K562 (cell line): Measurements from ENCODE around the gene SERF2. TPM values are rescaled to one million over a fixed set of nuclear protein-coding genes. Genes with fewer than 3 reads are reported as not detected.

Source experiments
- CREB3L1 ChIP-seq: fragments of 450-650 bp; IDR thresholded peaks from 2 replicates; pipeline ENCODE4 v1.6.1; 2014; ENCODE audit warnings: low read depth, mild to moderate bottlenecking, moderate library complexity, borderline replicate concordance
- CREB5 ChIP-seq: fragments of 250-450 bp; sonication (Bioruptor Pico); IDR thresholded peaks from 2 replicates; pipeline ENCODE4 v1.5.0; 2020; ENCODE audit warnings: mild to moderate bottlenecking
- E4F1 ChIP-seq: fragments of 250-450 bp; sonication (Bioruptor Pico); IDR thresholded peaks from 2 replicates; pipeline ENCODE4 v1.5.0; 2021; ENCODE audit warnings: mild to moderate bottlenecking, borderline replicate concordance
- HINFP ChIP-seq: fragments of 450-650 bp; conservative IDR thresholded peaks from 2 replicates; pipeline ENCODE4 v1.6.1; 2016; ENCODE audit warnings: missing genetic modification characterization, low read depth, mild to moderate bottlenecking, control low read depth, missing compliant biosample characterization
- HMG20A ChIP-seq: fragments of 450-650 bp; formaldehyde crosslinking; conservative IDR thresholded peaks from 2 replicates; pipeline ENCODE4 v1.4.0; 2020; ENCODE audit warnings: mild to moderate bottlenecking, mixed read lengths
- KLF16 ChIP-seq: IDR thresholded peaks from 2 replicates; pipeline ENCODE4 v1.6.1; 2016; ENCODE audit warnings: antibody characterized with exemption
- MEIS2 ChIP-seq: fragments of 450-650 bp; IDR thresholded peaks from 2 replicates; pipeline ENCODE4 v1.6.1; 2014; ENCODE audit warnings: mild to moderate bottlenecking; ENCODE audit not compliant: partially characterized antibody
- NR2C2 ChIP-seq, 2 experiments: fragments of 200-800 bp in 1 of 2; sonication (Bioruptor generic) in 1 of 2; sonication (generic) in 1 of 2; formaldehyde crosslinking in 1 of 2; IDR thresholded peaks; 2 replicates each; pipeline versions ENCODE4 v1.6.1 to v1.8.0; 2016 to 2022; ENCODE audit warnings: mild to moderate bottlenecking in 1 of 2, missing compliant biosample characterization in 1 of 2, missing genetic modification characterization in 1 of 2, missing genetic modification reagents in 1 of 2
- TCF7 ChIP-seq: sonication (generic); IDR thresholded peaks from 2 replicates; pipeline ENCODE4 v1.6.1; 2016; ENCODE audit warnings: antibody characterized with exemption, borderline replicate concordance
- ZNF445 ChIP-seq: fragments of 250-450 bp; sonication (Bioruptor Pico); IDR thresholded peaks from 2 replicates; pipeline ENCODE4 v1.4.0; 2020; ENCODE audit warnings: low read depth, mild to moderate bottlenecking, moderate library complexity
- polyA plus RNA-seq, 8 experiments: library from polyadenylated mRNA; depleted of rRNA in 4 of 8; stranded (reverse) in 5 of 8; unstranded in 3 of 8; fragments of >200 nt; fragmentation: Nextera tagmentation in 2 of 8; fragmentation: Illumina TruSeq in 1 of 8; extraction: Ambion mirVana in 2 of 8; extraction: Trizol in 1 of 8; gene quantifications; 2 replicates each; pipeline versions ENCODE4 v1.2.1 to v1.2.3, GENCODE V29; 2011 to 2014; ENCODE audit warnings: inconsistent platforms in 1 of 8, missing spikeins in 1 of 8
- total RNA-seq, 7 experiments: library from RNA; depleted of rRNA in 6 of 7; stranded (reverse); fragments of >200 nt in 6 of 7; fragmentation: Illumina TruSeq in 2 of 7; extraction: Trizol in 2 of 7; gene quantifications; 2 replicates each; pipeline versions ENCODE4 v1.2.1 to v1.2.3, GENCODE V29; 2011 to 2021; ENCODE audit warnings: low replicate concordance in 1 of 7
- TF ChIP-seq, protein P1 (sequence below): sonication (generic); formaldehyde crosslinking; IDR thresholded peaks from 2 replicates; pipeline ENCODE4 v1.9.0; 2022; ENCODE audit warnings: mild to moderate bottlenecking, missing genetic modification reagents
- TF ChIP-seq, protein P2 (sequence below): fragments of 250-450 bp; sonication (Bioruptor Pico); IDR thresholded peaks from 2 replicates; pipeline ENCODE4 v1.5.0; 2022; ENCODE audit warnings: mild to moderate bottlenecking
- TF ChIP-seq, protein P3 (sequence below): fragments of 450-650 bp; IDR thresholded peaks from 2 replicates; pipeline ENCODE4 v1.6.1; 2016

The SERF2 gene
- total and polyA plus RNA-seq, 9 of the 15 experiments (the other 6 are each of a cell fraction or from before 2014, with no cell fraction given) = 497 to 3,360 (median 867) TPM

DNA sequence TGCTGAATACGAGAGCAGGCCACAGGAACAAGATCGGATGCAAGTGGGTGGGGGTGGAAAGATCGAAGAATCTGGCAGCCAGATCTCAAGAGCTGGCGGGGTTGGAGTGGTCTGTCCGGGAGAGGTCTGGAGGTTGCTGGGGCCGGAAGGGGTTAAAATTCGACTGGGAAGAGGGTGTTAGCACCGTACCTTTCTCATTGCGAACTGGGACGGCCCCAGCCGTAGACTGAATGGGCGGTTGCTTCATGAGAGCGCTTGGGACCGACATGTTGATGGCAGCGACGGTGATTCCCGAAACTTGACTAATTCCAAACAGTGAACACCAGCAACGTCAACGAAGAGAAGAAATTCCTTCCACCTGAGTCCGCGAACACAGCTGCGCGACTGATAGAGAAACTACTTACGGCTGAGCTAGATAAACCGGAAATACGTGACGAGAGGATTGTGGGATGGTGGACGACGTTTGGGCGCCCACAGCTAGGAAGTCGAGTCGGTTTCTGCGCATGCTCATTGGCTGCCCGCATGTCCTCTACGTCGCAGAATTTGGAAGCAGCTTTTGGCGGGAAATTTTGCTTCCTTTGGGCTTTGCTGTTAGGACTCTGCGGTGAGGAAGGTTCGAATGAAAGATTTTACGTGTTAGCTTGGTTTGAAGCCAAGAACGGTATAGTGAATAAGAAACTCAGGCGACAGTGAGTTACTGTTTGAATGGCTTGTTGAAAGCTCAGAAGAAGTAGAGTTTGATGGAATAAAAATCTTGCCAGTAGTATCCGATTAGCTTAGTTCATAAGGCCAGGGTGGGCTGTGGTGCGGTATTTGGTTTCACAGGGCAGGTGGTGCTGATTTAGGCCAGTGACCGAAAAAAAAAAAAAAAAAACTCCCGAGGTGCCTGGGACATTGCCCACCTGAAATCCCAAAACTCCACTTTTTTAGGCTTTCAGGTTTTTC, 32.5 kb downstream of the SERF2 start, which contains the start of gene MFAP1 (continued):
- TF ChIP-seq NR2C2 (CRISPR knock-in tag; IDR thresholded peaks at IDR 0.05) (peak; percentile 48; the same call in 1 of the 2 replicates), NR2C2 (tag; IDR thresholded peaks at IDR 0.05) (peak; percentile 66), TCF7 (no peak), ZNF445 (CRISPR knock-in tag) (no peak), HMG20A (CRISPR knock-in tag) (no peak), MEIS2 (peak; percentile 71), HINFP (tag) (peak; percentile 75), KLF16 (no peak), CREB3L1 (peak; percentile 89), E4F1 (no peak), CREB5 (CRISPR knock-in tag) (no peak)
- TF ChIP-seq, protein P1, sequence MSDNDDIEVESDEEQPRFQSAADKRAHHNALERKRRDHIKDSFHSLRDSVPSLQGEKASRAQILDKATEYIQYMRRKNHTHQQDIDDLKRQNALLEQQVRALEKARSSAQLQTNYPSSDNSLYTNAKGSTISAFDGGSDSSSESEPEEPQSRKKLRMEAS (CRISPR knock-in tag) = peak; percentile 98
- TF ChIP-seq, protein P2, sequence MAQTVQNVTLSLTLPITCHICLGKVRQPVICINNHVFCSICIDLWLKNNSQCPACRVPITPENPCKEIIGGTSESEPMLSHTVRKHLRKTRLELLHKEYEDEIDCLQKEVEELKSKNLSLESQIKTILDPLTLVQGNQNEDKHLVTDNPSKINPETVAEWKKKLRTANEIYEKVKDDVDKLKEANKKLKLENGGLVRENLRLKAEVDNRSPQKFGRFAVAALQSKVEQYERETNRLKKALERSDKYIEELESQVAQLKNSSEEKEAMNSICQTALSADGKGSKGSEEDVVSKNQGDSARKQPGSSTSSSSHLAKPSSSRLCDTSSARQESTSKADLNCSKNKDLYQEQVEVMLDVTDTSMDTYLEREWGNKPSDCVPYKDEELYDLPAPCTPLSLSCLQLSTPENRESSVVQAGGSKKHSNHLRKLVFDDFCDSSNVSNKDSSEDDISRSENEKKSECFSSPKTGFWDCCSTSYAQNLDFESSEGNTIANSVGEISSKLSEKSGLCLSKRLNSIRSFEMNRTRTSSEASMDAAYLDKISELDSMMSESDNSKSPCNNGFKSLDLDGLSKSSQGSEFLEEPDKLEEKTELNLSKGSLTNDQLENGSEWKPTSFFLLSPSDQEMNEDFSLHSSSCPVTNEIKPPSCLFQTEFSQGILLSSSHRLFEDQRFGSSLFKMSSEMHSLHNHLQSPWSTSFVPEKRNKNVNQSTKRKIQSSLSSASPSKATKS (CRISPR knock-in tag) = no peak
- TF ChIP-seq, protein P3, sequence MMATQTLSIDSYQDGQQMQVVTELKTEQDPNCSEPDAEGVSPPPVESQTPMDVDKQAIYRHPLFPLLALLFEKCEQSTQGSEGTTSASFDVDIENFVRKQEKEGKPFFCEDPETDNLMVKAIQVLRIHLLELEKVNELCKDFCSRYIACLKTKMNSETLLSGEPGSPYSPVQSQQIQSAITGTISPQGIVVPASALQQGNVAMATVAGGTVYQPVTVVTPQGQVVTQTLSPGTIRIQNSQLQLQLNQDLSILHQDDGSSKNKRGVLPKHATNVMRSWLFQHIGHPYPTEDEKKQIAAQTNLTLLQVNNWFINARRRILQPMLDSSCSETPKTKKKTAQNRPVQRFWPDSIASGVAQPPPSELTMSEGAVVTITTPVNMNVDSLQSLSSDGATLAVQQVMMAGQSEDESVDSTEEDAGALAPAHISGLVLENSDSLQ = no peak
